GM12873 (cell line): ENCODE measurements around the gene SETSIP.

Experiments
- TF ChIP-seq, protein P1 (sequence below): IDR thresholded peaks from 2 replicates; pipeline ENCODE4 v1.5.1; 2012; ENCODE audit warnings: low read depth, mild to moderate bottlenecking, moderate library complexity, low read length, control low read depth; ENCODE audit not compliant: insufficient read depth; ENCODE audit errors: missing control alignments

Gene SETSIP

DNA sequence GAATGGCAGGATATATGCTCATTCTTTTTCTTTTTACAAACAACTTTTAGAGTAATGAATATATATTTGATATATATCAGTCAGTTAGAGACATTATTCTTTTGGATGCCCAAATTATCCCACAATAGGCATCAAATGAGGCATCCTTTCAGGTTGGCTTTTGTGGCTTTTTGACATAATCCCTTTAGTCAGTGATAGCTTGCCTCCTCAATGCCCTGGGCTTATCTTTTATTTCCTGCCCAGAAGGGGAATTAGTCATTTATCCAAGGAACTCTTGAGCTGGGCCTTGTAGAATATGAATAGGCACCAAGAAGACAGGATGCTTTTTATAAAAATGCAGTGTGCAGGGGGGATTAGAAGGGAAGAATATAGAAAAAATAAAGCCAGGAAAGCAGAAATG lies 23.3 kb downstream of the SETSIP start:
- TF ChIP-seq, protein P1, sequence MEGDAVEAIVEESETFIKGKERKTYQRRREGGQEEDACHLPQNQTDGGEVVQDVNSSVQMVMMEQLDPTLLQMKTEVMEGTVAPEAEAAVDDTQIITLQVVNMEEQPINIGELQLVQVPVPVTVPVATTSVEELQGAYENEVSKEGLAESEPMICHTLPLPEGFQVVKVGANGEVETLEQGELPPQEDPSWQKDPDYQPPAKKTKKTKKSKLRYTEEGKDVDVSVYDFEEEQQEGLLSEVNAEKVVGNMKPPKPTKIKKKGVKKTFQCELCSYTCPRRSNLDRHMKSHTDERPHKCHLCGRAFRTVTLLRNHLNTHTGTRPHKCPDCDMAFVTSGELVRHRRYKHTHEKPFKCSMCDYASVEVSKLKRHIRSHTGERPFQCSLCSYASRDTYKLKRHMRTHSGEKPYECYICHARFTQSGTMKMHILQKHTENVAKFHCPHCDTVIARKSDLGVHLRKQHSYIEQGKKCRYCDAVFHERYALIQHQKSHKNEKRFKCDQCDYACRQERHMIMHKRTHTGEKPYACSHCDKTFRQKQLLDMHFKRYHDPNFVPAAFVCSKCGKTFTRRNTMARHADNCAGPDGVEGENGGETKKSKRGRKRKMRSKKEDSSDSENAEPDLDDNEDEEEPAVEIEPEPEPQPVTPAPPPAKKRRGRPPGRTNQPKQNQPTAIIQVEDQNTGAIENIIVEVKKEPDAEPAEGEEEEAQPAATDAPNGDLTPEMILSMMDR = no peak

DNA sequence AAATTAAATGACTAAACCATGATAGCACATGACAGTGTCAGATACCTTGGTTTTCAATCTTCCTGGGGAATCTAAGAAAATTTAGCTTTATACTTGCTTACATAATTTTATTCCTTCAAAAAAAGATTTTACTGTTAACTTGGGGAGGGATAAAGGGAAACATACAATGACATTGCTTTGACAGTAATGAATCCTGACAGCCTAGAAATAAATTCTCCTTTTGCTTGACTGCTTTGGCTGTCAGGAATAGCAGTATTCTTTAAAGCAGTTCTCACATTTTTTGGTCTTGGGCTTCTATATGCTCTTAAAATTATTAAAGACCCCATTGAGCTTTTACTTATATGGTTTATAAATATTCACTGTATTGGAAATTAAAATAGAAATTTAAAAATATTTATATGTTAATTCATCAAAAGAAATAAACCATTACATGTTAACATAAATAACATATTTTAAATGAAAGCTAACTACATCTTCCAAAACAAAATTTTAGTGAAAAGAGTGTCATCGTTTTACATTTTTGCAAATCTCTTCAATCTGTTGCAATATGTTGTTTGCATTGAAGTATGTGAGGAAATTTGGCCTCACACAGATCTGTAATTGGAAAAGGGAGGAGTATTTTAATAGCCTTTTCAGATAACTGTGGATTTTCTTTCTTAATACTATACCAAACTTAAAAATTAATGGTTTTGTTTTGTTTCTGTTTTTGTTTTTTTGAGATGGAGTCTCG lies 29.3 kb downstream of the SETSIP start:
- TF ChIP-seq, protein P1 = no peak

DNA sequence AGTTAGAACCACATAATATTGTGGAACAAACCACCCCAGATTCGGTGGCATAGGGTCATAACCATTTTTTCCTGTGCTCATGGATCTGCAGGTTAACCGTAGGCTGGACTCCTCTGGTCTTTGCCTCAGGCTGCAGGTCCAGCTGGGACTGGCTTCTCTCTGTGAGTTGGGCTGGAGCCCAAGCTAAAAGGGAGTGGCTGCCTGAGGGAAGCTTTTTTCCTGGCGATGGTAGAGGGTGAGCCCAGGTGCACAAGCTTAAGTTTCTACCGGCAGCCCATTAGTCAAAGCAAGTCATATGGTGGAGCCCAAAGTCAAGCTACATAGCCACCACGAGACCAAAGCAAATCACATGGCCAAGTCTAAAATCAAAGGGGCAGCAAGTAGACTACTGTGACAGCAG lies 31.6 kb downstream of the SETSIP start:
- TF ChIP-seq, protein P1 = no peak

DNA sequence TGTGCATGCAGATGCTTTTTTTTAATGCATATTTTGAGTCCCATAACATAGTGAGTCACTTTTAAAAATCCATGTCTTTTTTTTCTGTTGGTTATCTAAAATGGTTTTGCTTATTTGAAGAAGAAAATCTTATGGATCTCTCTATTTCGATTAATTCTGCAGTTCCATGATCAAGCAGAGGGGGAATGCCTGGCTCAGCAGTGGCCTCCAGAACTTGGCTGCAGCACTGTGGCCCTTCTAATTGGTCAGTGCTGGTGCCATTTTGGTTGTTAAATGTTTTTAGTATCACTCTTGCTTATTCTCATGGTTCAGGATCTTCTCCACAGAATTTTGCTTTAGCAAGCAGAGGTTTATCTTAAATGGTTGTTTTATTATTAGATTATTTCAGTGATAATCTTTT lies 34.2 kb downstream of the SETSIP start:
- TF ChIP-seq, protein P1 = no peak

DNA sequence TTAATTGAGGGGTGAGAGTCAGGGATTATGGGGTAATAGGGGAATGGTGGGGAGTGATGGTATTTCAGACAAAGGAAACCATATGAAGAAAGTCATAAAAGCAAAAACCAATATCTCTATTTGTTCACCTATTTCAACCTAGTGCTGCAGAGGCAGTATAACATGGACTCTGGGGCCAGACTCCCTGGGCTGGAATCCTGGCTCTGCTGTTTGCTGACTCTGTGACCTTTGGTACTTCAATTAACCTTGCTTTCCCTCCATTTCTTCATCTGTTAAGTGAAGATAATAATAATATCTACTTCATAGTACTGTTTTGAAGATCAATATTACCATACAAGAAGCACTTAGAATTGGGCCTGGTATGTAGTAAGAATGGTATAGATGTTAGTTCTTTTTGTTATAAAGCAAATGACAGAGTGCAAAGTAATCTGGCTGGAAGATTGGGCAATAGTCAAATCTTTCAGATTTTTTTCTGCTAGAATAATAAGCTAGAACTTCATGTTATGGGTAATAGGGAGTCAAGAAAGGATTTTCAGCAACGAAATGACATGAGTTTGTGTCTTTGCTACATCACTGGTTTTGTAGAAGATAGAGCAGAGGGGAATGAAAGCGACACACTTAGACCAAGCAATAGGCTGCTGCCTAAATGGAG lies 36.4 kb downstream of the SETSIP start:
- TF ChIP-seq, protein P1 = no peak

DNA sequence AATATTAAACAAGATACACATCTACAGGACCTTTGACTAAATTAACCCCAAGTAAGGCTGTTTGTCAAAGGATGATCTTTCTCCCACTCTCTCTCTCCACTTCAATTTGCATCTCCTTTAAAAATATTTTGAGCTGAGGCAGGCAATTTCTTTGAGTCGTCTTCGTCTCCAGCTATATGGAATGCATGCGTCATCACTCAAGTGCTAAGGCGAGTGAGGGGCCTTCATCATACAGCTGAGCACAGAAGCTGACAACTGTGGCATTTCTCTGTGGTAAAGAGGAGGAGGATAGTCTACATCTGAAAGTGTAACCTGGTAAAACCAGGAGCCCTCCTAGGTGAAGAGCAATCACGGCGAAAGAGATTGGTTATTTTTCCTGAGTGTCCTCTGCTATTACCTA lies 37.8 kb downstream of the SETSIP start:
- TF ChIP-seq, protein P1 = no peak

DNA sequence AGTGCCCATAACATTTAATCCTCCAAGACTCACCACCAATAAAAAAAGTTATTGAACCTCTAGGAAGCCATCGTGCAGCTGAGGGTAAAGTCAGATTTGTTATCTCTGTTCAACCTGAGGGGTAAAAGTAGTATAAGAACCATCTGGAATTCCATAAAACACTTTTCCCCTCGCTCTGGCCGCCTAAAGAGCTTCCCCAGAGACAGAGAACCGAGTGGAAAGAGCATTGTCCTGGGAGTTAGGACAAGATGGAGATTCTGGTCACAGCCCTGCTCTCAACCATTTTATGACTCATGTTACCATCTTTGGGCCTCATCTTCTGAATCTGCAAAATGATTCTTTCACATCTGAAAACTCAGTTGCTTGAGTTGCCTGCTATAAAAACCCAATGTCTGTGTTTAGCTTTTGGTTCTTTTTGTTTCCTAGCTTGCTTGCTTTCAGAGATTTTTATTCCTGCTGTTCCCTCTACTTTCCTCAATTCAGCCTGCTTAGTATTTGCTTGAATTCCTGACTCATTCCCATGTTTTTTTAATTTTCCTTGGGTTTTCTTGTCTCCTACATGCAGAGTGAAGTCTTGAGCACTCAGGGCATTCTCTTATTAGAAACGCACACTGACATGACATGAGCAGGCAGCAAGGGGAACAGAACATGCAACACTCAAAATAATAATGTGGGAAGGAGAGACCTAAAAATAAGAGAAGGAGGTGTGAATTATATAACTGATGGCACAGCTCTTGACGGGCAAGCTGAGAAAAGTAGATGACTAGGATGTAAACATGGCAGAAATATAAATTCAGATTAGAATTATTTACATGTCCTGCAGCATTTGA lies 43.7 kb downstream of the SETSIP start:
- TF ChIP-seq, protein P1 = no peak
